Renal cortical epithelial cell (primary cell): ENCODE results near the gene DSTN. TPM values are rescaled to one million over a fixed set of nuclear protein-coding genes. Genes with fewer than 3 reads are reported as not detected.
A peak's percentile ranks its signal among the peaks of the same experiment; 100 is the strongest.

Experiments used
- DNase-seq: peaks from one replicate; pipeline ENCODE4 v3.0.0-alpha.2; 2011; ENCODE audit warnings: low read depth
- total RNA-seq: library from RNA; depleted of rRNA; stranded (reverse); fragments of >200 nt; gene quantifications from 2 replicates; pipeline ENCODE4 v1.2.3, GENCODE V29; 2014

DSTN gene
- total RNA-seq, 1 donor from 2014 or later = 433 TPM

DNA sequence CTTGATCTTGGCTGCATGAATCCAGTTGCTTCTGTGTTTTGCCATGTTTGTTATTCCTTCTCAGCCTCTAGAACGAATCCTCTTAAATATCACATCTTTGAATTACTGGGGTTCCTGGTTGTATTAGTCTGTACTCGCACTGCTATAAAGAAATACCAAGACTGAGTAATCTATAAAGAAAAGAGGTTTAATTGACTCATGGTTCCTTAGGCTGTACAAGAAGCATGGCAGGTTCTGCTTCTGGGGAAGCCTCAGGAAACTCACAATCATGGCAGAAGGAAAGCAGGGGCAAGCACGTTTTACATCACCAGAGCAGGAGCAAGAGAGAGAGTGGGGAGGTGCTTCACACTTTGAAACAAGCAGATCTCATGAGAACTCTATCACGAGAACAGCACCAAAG, 20.7 kb upstream of the DSTN start:
- no peak for DNase-seq

DNA sequence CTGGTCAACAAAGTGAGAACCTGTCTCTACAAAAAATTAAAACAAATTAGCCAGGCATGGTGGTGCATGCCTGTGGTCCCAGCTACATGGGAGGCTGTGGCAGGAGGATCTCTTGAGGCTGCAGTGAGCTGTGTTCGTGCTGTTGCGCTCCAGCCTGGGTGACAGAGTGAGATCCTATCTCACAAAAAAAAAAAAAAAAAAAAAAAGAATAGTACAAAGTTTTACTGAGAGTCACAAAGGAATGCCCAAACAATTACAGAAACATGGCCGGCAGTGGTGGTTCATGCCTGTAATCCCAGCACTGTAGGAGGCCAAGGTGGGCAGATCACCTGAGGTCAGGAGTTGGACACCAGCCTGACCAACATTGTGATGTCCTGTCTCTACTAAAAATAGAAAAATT, 14.8 kb upstream of the DSTN start:
- no peak for DNase-seq

DNA sequence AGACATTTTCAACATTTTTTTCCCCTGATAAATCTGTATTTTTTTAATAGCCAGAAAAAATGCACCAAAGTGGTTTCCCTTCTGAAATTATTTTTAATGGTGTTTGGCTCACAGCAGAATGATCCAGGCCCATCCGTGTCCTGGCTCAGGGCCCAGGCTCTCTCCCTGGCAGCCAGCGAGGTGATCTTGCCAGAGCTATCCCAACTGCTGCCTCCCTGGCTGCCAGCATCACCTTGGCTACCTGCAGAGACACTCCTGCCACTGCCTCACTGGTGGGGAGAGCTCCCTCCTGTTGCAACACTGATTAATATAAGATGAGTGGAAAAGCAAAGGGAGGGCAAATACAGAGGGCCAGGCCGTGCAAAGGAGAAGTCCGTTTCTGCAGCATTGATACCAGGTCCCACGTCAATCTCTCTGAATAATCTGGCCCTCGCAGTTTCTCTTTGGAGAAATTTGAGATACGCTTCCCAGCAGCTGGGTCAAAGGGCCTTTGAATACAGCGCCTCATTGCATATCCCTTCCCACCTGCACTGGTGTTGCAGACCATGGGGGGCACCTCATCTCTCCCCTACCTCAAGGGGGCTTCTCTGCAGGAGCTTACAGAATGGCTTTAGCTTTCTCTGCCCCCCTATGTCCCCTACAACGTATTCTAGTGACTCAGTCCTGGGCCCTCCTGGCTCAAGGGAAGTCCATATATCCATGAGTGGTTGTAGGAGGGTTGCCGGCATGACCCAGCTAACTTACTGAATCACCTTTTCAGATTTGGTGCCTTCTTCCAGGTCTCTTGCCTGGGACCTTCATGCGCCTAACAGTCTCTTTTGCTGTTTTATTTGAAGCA, 12.8 kb upstream of the DSTN start:
- no peak for DNase-seq

DNA sequence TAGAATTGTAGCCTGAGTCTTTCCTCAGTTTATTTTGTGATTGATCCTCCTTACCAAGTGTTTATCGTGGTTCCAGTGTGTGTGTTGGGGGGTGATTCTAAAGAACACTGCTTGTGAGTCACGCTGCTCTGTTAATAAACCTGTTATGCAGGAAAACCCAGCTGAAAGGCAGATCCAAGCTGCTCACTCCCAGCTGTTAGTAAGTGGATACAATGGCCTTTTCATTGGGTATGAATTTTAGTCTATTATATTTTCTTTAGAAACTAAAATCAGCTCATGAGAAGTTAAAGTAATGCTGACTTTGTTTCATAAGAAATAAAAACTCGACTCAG, 12.2 kb upstream of the DSTN start:
- DNase-seq = peak; percentile 90

DNA sequence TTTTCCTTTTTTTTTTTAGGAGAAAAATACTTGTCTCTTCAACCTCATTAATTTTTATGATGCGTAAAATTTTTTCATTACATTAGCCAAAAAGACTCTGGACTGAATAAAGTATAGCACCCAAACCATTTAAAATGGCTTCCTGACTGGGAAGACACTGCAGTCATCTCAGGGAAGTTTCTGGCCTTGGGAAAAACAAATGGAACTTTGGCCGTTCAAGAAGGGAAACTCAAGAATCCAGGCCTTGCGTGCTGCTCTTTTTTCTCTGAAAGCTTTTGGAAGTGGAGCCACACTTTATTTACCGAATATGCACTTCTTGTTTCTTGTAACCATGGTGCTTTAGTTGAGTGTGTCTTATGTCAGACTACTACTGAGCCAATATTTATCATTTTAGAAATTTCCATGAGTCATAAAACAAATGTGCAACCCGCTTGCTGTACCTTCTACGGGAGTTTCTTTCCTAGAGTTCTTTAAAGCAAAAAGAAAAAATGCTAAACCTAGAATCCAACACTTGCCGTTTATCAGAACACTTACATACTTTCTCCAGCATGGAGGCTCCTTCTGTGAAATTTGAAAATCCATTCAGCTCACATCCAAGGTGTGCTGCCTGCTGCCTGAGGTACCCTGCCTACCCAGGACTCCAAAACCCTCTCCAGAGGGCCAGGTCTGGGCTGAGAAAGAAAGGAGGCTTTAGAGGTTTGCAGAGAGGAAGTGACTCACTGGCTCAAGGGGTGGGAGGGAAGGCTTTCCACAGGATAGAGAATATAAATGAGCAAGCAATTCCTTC, 11.5 kb upstream of the DSTN start:
- peak; percentile 87 for DNase-seq

DNA sequence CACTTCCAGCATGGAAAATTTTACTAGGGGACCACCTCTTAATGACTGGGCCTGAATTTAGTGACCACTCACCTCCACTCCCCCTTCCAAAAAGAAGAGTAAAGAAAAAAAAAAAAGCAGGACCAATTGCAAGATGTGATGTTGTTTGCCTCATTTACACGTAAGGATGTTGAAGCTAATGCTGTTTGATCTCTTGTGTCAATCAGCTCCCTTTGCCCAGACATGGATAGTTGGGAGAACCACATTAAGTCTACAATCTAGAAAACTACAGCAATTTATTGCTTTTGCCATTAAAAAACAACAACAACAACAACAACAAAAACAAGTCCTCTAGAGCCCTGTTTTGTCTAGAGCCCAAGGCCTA, 11.0 kb upstream of the DSTN start:
- DNase-seq = no peak

DNA sequence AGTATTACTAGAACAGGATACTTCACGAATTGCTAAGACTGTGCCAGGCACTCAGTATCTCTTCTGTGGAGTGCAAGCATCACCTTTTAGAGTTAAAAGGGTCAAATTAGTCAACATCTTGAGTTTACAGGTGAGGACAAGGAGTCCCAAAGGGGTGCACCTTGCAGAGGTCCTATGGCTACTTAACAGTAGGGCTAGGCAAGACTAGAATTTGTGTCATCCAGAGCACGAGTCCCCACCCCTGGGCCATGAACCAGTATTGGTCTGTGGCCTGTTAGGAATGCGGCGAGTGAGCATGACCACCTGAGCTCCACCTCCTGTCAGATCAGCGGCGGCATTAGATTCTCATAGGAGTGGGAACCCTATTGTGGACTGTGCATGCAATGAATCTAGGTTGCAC, 10.5 kb upstream of the DSTN start:
- DNase-seq = peak; percentile 47

DNA sequence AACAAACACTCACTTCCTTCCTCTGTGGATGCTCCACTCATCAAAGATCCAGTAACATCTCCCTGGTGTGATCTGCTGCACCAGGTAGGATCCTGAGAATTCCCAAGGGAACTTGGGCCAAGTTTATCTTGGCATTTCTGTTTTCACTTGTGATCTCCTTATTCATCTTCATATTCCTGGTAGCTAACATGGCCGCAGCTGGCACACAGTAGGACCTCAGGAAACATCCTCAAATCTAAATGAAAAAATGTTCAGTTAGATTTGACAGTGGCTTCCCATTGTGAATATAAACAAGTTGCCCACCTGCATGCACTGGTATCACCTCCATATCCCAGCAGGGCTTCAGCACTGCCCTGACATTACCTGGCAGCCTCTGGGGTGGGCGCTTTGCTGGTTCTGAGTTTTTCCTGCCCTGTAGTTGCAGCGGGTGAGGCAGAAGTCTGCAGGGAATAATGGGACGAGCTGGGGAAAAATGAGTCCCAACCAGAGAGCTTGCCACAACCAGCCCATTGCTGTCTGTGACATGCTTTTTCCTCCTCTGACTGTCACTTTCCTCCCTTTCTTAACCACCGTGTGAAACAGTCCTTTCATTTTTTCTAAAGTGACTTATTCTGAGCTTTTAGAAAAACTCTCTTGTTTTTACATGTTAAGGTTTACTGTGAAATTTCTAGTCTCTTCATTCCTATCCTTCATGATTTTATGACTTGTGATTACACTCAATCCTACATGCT, 9.4 kb upstream of the DSTN start:
- DNase-seq = no peak

DNA sequence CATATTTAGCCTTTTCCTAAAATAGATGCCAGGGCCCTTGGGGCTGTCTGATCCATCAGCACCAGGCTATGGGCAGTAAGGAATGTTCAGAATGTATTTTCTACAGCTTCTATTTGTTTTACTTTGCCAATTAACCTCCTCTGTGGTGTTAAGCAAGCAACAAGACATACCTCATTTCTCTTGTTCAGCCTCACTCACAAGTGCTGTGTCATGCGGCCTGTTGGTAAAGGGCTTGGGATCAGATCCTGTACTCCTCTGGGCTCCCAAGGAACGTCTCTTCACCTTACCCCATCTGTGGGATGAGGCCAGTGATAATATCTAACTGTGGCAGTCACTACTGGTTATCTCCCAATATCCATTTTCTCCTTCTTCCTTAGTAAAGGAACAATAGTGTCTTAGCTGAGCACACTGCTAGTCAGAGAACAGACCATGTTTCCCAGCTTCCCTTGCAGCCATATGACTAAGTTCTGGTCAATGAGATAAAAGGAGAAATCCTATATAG, 7.0 kb upstream of the DSTN start:
- DNase-seq = peak; percentile 97

DNA sequence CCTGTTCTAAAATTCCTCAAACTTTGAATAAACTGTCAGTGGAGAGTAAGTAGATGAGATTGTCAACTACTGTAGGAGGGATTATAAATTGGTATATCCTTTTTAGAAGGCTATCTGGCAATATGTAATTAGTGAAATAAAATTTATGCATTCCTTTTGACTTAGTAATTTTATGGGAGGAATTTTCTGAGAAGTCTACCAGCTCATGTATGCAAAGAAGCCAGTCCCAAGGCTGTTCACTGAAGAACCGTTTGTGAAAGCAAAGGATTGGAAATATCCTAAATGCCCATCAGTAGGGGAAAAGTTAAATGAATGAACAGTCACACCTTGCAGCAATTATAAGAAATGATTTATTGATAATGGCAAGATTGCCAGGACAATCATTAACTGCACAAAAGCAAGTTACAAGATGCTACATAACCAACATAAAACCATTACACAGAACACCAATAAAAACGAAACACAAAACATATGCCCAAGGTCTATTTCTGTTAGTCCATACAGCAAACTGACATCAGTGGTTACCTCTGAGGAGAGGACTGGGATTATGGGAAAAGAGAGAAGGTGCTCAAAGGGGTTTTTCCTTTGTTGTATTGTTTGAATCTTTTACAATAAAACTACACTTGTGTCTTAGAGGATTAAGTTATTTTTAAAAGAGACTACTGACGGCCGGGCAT, 4.6 kb upstream of the DSTN start:
- peak; percentile 96 for DNase-seq

DNA sequence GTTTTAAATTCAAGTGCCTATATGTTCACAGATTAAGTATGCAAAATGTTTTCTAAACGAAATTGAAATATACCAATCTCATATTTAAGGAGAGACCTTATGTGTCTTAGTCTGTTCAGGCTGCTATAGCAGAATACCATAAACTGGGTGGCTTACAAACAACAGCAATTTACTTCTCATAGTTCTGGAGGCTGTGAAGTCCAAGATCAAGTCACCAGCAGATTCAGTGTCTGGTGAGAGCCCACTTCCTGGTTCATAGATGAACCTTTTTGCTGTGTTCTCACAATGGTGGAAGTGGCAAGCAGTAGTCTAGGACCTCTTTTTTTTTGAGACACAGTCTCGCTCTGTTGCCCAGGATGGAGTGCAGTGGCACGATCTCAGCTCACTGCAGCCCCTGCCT, 3.5 kb upstream of the DSTN start:
- no peak for DNase-seq

DNA sequence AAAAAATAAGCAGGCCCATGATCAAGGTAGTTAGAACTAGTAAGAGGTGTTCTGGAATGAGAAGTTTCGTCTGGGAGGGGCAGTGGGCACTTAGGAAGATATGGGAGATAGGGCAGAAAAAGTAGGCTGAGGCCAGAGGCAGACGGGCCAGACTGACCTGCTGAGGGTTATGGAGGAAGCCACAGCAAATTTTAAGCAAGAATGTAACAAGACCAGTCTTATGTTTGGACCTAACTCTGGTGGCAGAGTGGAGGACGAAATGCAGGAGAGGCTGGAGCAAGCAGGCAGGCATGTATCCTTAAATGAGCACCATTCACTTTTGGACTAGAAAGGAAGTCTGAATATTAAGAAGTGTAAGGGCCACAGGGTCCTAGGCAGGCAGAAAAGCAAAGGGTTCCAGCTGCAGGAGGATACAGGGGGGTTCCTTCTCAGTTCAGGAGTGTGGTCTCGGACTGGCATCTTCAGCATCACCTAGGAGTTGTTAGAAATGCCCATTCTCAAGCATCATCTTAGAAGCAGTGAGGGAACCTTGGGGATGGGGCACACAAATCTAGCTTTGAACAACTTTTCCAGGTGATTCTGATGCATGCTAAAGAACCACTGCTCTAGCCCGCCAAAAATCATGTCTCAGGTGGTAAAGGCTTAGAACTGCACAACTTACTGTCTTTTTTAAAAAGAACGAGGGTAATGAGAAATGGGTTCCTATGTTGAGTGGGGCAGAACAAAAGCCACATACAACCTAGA, 1.7 kb upstream of the DSTN start:
- DNase-seq = no peak

DNA sequence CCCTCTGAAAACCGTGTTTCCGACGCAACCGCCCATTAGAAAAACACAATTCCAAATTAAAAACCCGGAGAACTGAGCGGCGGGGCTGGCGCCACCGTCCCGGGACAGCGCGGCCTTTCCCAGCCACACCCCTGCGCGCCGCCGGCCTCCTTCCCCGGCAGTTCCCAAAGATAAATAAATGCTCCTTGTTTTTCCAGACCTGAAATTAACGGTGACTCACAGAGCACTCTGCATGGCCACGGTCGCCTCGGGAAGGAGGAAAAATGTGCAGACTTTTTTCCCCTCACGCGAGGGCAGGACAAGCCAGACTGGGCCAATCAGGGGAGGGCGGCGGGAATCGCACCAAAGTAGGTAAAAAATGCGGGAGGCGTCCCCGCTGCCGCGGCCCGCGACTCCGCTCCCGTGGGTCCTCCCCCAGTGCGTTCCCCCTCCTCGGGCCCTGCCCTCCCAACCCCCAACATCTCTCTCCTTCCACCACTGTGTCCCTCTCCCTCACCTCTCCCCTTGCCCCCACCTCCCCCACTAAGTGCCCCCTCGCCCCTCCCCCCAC, 828 bp upstream of the DSTN start:
- peak; percentile 97 for DNase-seq

DNA sequence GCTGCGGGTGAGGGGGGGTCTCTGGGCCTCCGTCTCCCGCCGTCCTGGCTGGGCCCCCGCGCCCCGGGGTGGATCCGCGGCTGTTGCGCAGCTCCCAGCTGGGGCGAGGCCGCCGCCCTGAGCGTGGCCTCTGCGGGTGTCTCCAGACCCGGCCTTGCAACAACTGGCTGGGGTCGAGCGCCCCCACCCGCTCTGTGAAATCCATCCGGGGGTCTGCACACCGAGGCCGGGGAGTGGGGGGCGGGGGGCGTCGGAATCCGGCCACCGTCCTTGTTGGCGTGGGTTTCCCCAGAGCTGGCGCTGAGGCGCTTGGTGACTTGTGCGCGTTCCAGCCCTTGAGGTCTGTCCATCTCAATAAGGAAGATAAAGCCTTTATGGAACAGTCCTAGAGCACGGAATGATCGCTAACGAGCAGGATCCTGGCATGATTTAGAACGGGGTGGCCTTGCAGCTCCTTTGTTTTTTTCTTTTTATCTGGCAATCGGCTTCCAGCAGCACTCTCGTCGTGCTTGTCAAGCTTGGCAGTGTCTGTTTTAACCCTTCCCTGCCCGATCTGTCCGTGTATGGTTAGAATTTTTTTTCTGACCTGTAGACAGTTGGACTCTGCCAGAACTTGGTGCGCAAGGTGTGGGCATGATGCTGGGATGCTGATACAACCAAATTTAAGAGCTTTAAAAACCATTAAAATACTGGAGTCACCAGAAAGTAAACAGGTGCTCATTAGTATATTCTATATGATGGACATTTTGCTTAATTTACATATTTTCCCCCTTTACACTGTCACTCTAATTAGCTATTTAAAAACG, 675 bp downstream of the DSTN start:
- peak; percentile 42 for DNase-seq

DNA sequence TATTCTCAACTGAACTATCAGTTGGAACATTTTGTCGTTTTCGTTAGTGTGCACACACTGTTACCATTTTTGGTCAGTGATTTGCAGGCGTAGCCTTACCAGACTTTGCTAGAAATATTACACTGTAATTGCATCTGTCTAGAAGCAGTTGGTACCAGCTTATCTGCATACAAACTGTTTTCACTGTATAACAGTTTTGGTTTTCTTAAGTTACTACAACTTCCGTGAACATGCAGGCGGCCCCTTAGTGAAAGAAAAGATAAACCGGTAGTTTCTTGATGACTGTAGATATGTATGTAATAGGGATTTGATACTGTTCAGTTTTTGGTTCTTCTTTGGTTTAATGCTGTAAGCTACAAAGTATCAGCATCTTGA, 1.3 kb downstream of the DSTN start:
- no peak for DNase-seq

DNA sequence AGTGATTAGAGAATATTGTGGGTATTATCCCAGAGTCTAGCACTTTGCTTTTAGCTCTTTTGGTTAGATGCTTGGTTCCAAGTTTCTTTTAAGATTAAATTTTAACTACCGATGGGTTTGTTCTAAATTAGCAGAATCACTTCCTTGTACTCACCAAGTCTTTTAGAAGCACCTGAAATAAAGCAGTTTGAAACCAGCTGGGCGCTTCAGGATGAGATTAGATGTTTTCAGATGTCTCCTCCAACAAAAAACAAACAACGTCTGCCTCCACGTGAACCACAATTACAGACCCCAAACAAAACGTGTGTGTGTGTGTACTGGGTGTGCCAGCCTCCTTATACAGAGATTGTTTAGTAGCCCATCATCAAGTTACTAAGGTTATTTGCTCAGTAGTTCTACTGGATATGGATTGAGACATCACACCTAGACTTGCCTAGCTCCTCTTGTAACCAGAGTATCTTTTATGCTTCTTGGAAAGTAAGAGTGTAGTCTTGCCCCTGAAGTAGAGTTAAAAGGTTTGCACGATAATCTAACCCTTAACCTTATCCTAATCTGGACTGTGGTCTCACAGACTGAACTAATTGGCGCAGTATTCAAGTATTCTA, 2.3 kb downstream of the DSTN start:
- DNase-seq = peak; percentile 53

DNA sequence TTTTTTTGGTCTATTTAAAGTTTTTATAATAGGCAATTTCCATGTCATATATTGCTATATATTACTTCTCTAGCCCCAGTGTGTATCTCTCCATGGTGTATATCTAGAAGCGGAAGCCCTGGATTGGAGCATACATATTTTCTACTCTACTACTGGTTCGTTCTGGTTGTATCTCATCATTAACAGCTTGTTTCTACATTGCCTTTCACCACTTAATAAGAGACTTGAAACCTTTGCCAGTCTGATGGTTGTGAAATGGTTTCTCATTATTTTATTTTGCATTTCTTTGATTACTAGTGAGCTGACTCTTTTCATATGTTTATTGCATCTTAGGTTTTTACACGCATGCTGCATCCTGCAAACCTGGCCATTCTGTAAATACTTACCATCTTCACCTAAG, 3.6 kb downstream of the DSTN start:
- DNase-seq = no peak

DNA sequence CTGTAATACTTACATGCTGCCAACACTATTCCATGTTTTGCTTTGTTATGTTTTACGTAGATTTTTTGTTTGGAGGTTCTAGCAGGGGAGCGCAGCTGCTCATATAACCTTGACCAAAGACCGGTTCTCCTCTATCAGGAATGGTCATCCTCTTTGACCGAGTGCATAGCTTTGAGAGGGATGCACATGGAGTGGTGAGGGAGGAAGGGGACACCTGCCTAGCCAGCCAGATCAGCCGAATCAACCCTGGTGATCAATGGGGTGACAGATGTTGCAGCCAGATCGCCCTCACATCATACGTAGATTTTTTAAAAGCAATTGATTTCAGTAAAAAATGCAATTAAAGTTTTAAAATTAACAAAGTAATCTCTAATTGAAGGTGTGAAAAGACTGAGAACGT, 6.3 kb downstream of the DSTN start:
- no peak for DNase-seq

DNA sequence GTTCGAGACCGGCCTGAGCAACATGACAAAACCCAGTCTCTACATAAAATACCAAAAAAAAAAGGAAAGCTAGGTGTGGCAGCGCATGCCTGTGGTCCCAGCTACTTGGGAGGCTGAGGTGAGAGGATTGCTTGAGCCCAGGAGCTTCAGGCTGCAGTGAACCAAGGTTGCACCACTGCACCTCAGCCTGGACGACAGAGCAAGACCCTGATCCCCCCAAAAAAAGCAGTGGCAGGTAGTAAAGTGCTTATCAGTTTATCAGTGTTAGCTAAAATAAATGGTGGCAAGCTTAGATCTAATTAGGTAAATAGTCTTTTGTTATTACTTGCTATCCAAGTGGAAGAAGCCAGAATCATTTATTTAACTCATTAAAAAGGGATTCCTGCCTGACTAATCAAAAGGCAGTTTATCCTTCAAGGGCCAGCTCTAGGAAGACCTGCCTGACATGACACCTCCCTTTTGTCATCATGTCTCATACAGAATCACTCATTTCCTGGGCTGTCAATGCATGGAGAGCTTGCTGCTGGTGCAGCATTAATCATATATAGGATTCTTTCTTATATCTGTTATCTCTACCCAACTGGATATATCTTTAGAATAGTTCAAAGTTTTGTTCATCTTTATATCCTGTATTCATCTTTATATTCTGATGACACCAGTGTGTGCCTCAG, 9.6 kb downstream of the DSTN start:
- no peak for DNase-seq
